HG03097 (cell line): ENCODE results near the gene DNAL4.

Experiments used
- ATAC-seq: cut with Tn5 transposase; IDR thresholded peaks from one replicate; pipeline ENCODE4 v1.9.1; 2021; ENCODE audit not compliant: unreplicated experiment, low FRiP score

The DNAL4 gene

GRCh38 chr22:38744981-38745380 is 49.0 kb downstream of the DNAL4 start:
- no peak for ATAC-seq

GRCh38 chr22:38742176-38742942 is 51.6 kb downstream of the DNAL4 start:
- ATAC-seq: no peak

DNA sequence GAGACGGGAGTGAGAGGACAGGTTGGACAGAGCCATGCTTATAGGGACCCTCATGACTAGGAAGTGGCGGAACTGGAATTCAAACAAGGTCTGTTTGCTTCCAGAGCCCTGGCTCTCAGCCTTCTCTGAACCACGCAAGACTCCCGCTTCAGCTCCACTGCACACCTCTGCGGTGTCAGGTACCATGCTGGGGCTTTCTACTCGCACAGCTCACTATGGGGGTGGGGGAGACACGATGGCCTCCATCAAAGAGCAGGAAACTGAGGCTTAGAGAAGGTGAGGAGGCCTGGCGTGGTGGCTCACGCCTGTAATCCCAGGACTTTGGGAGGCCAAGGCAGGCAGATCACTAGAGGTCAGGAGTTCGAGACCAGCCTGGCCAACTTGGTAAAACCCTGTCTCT is 52.4 kb downstream of the DNAL4 start:
- ATAC-seq: no peak

- ATAC-seq: no peak
Observed at GRCh38 chr22:38741166-38741565, 52.8 kb downstream of the DNAL4 start.

- no peak for ATAC-seq
Observed at GRCh38 chr22:38740754-38741153, 53.2 kb downstream of the DNAL4 start.

- ATAC-seq: no peak
Observed at GRCh38 chr22:38740116-38740723, 53.7 kb downstream of the DNAL4 start.

GRCh38 chr22:38739300-38740055 is 54.5 kb downstream of the DNAL4 start:
- no peak for ATAC-seq

DNA sequence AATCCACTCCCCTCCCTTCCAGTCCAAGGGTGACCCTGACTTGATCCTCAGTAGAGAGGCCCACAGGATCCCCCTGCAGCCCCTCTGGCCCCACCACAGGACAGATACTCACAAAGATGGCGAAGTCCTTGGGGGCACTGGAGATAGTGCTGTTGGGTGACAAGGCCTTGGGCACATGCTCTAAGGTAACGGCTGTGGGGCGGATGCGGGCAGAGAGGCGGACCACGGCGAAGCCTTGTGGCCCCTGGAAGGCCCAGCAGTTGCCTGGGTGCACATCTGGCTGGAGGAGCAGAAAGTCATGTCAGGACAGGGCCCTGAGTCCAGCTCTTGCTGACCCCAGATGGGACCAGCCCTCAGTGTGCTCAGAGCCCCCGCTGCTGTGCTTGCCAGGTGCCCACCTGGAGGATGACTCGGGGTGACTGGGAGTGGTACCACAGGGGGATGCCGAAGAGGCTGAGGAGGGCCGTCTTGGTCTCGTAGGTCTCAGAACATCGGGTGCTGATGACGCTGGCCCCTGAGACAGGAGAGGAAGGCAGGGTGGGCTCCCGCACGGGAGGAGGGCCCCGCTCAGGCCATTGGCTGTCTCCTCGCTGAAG is 55.4 kb downstream of the DNAL4 start:
- ATAC-seq: no peak

DNA sequence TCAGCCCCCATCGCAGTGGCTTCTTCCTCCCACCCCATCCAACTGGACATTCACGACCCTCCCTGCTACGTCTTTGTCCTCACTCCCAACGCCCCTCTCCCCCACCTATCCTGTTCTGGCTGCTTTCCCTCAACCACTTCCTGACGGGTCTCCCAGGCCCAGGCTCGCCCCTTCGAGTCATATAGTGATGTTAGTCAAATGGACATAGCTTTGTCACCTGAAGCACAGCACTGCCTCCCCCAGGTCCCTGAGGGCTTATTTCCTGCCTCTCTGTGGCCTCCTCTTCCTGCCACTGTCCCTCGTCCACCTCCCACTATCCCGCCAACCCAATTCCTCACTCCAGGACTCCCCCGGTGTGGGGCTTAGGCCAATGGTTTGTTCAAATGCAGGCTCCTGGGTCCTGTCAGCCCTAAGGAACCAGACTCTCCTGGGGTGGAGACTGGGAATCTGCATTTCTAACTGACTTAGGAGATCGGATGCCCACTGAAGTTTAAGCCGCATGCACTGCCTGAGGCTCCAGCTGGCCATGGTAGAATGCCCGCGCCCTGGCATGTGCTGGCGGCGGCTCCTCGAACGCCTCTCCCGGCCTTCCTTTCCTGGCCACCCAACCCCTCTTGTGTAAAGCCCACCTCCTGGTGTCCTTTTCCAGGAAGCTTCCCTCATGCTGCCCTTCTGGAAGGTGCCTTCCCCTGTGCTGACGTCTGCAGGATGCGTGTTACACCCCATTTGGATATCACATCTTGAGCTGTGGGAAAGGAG is 56.5 kb downstream of the DNAL4 start:
- ATAC-seq: no peak

- ATAC-seq: no peak
Observed at GRCh38 chr22:38736257-38736570, 57.7 kb downstream of the DNAL4 start.

DNA sequence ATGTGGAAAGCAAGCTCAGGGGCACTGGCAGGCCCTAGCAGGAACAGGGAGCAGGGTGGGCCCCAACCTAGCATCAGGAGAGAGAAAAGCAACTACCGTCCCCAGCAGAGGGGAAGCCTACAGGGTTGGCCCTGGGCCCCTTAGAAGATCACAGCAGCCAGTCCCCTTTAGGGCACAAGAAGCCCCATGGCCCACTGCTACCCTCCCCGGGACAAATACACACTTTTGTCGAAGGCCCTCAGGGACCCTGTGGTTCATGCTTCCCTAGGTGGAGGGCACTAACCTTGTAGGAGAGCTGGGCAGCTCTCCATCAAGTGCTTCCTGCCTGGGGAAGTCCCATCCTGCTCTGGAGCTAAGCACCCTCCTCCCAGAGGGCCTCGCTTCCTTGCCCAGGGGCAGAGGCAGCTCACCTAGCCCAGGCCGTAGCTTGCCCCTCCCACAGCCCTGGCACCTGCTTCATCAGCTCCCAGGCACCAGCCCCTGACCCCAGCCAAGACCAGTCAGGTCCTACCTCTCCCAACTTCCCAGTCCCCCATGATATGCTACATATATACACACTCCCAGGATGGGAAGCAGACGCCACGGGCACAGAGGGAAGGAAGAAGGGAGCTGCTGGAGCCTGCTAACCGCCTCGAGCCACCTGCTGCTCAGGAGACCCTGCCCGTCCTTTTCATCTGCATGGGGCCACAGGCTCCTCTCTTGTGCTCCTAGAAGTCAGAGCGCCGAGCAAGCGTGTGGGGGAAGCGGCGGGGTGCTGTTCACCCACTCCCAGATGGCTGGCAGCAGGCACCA is 58.3 kb downstream of the DNAL4 start:
- ATAC-seq: no peak

GRCh38 chr22:38735126-38735464 is 58.8 kb downstream of the DNAL4 start:
- no peak for ATAC-seq

DNA sequence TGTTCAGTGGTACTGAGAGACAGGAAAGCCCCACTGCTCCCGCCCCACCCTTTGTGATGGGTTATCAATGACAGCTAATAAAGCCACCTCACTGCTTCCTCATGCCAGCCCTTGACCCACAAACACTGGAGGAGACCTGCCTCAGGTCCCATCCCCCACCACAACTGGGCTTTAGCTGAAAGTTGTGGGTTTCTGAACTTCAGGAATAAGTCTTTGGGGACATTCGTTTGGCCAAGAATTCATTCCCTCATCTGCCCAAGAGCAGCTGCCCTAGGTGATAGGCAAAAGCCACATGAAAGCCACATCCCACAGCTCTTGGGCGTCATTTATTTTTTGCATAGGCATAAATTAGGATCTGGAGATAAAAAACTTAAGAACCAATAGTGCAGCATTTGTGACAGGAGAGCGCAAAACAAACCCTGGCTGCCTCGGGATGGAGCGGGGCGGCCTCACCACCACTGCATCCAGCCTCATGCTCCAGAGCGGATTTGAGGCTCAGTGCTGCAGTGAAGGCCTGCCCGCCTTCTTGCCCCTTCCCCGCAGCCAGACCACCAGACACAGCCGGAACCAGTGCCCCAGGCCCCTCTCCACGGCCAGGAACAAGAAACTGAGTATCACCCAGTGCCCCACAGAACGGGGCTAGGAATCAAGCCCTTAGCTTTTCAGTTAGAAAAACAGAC is 59.4 kb downstream of the DNAL4 start:
- no peak for ATAC-seq

GRCh38 chr22:38733724-38734381 is 60.1 kb downstream of the DNAL4 start:
- no peak for ATAC-seq

GRCh38 chr22:38733329-38733723 is 60.6 kb downstream of the DNAL4 start:
- no peak for ATAC-seq

DNA sequence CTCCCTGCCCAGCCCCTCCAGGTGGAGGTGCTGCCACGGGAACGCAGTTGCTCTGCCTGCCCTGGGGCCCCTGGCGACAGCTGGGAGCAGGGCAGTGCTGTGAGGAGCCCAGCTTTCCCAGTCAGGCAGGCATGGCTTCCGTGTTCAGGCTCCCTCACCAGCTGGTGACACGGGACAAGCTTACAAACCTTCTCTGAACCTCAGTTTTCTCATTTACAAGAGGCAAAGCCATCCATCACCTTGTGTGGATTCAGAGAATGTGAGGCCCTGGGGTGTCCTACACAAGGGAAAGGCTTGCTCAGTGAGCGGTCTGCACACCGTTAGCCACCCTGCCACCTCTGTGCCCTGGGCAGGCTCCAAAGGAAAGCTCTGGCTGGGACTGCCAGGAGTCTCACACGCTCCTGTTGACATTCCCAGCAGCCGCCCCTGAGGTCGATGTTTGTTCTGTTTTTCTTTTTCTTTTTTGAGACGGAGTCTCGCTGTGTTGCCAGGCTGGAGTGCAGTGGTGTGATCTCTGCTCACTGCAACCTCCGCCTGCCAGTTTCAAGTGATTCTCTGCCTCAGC is 61.6 kb downstream of the DNAL4 start:
- ATAC-seq: no peak

DNA sequence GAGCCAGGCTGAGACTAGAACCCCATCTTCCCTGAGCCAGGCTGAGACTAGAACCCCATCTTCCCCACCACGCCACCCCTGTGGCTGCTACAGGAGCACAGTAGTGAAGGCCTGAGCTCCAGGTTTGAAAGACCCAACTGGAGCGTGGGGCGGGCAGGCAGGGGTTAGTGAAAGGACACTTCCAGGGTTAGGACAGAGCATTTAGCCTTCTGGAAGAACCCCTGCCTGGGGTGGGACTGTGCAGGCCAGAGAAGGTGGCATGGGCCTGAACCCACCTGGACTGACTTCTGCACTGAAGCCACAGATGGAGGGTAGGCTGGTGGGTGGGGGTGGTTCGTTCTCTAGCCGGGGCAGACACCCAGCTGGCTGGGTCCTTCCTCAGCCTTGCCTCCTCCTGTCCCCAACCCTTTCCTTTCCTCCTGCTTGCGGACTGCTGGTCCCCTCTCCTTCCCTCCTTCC is 62.2 kb downstream of the DNAL4 start:
- ATAC-seq: no peak

DNA sequence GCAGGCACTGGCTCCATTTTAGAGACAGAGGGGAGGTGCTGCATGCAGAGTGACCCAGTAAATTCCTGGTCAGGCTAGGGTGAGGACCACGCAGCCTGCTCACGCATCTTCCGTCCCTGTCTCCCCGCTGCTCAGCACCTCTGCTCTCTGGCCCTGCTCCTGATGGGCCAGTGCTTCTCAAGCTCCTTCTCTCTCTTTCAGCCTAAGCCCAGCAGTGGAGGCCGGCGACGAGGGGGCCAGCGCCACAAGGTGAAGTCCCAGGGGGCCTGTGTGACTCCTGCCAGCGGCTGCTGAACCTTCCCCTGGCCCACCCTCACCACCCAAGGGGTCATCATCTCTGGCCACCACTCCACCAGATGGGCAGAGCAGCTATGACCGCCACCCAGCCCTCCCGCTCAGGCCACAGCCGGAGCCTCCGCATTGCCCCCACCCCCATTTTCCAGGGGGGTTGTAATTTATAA is 63.5 kb downstream of the DNAL4 start:
- no peak for ATAC-seq
